K562 (cell line): ENCODE results near the gene SCG3. TPM values are rescaled to one million over a fixed set of nuclear protein-coding genes. Genes with fewer than 3 reads are reported as not detected.

Experiments
- ATAC-seq: fragments of 200-7000 bp; cut with Tn5 transposase; 3 replicates; pipeline ENCODE4 v1.9.1; 2020; ENCODE audit warnings: moderate library complexity
- BruUV-seq: library from RNA; stranded (reverse); fragments of 400-500 nt; replicated peaks from 2 replicates; lab custom pipeline; 2021; lab: Mats Ljungman, UMichigan
- CTCF ChIA-PET: fragments of 300-600 bp; formaldehyde crosslinking; extraction: SDS; loops from one replicate; lab custom pipeline; 2021; ENCODE audit warnings: low intra/inter-chr PET ratio; lab: Yijun Ruan, JAX
- POLR2A ChIA-PET: fragments of 300-600, 350-650 bp; sonication (Branson Sonifier 250); formaldehyde crosslinking; extraction: SDS; loops from one replicate; lab custom pipeline; 2021; ENCODE audit warnings: antibody characterized with exemption, inconsistent platforms; lab: Yijun Ruan, JAX
- DNase-seq, 4 experiments: peaks; one replicate each; pipeline versions ENCODE4 v3.0.0 to v3.0.0-alpha.2; 2011 to 2018; ENCODE audit warnings: low spot score in 3 of 4, mixed read lengths in 3 of 4; ENCODE audit errors: extremely low read depth in 1 of 4
- FAIRE-seq: peaks from 2 replicates; lab custom pipeline; 2011; peaks lifted over from hg19 to GRCh38; lab: Jason Lieb, UNC
- H2AFZ ChIP-seq: 2 replicates; pipeline ENCODE4 v1.6.0; 2011; ENCODE audit warnings: low read depth, low read length, control low read depth, inconsistent platforms
- H3K27ac ChIP-seq: fragments of 200-600 bp; 3 replicates; pipeline ENCODE4 v1.8.0; 2011; ENCODE audit warnings: low read depth, mild to moderate bottlenecking, control low read depth, inconsistent platforms, low read length, moderate library complexity, mixed read lengths; ENCODE audit errors: extremely low read depth
- H3K27me3 ChIP-seq, 2 experiments: fragments of 300-600 bp in 1 of 2; 2 replicates in 1 of 2; 3 replicates in 1 of 2; pipeline versions ENCODE4 v1.6.0 to v1.8.0; 2011; ENCODE audit warnings: inconsistent platforms in 2 of 2, low read length in 2 of 2, mild to moderate bottlenecking in 1 of 2, mixed read lengths in 1 of 2, moderate library complexity in 1 of 2; ENCODE audit not compliant: control insufficient read depth in 2 of 2, insufficient read depth in 2 of 2
- H3K36me3 ChIP-seq: fragments of 300-600 bp; 3 replicates; pipeline ENCODE4 v1.8.0; 2011; ENCODE audit warnings: mild to moderate bottlenecking, low read length, inconsistent platforms; ENCODE audit not compliant: control insufficient read depth, insufficient read depth
- H3K4me1 ChIP-seq, 2 experiments: fragments of 200-600 bp in 1 of 2; replicated peaks in 1 of 2; 2 replicates in 1 of 2; 3 replicates in 1 of 2; pipeline versions ENCODE4 v1.5.1 to v1.8.0; 2011; ENCODE audit warnings: inconsistent platforms in 2 of 2, low read length in 2 of 2, mild to moderate bottlenecking in 1 of 2, mixed read lengths in 1 of 2, moderate library complexity in 1 of 2; ENCODE audit not compliant: control insufficient read depth in 2 of 2, insufficient read depth in 2 of 2
- H3K4me2 ChIP-seq: 2 replicates; pipeline ENCODE4 v1.6.1; 2011; ENCODE audit warnings: low read length, control low read depth, inconsistent platforms, mixed read lengths; ENCODE audit not compliant: insufficient read depth
- H3K4me3 ChIP-seq: fragments of 200-600 bp; sonication (generic), shearing (Covaris generic); 2 replicates; pipeline ENCODE4 v1.5.1; 2016; ENCODE audit warnings: control low read depth, inconsistent platforms
- H3K79me2 ChIP-seq: fragments of 200-600 bp; 3 replicates; pipeline ENCODE4 v1.8.0; 2011; ENCODE audit warnings: low read length, inconsistent platforms; ENCODE audit not compliant: control insufficient read depth, insufficient read depth
- H3K9ac ChIP-seq, 2 experiments: 2 replicates each; pipeline versions ENCODE4 v1.6.0 to v1.6.1; 2011; ENCODE audit warnings: low read depth in 2 of 2, low read length in 2 of 2, control low read depth in 1 of 2, inconsistent platforms in 1 of 2, mild to moderate bottlenecking in 1 of 2, mixed read lengths in 1 of 2; ENCODE audit not compliant: insufficient read depth in 1 of 2
- H3K9me1 ChIP-seq: one replicate; pipeline ENCODE4 v1.6.0; 2011; ENCODE audit warnings: inconsistent platforms, mild to moderate bottlenecking, low read length, moderate library complexity; ENCODE audit not compliant: control insufficient read depth, insufficient read depth
- H3K9me3 ChIP-seq: replicated peaks from 2 replicates; pipeline ENCODE4 v1.5.1; 2011; ENCODE audit warnings: low read depth, low read length, inconsistent platforms; ENCODE audit not compliant: control insufficient read depth, insufficient read depth
- H4K20me1 ChIP-seq: replicated peaks from 2 replicates; pipeline ENCODE4 v1.6.1; 2011; ENCODE audit warnings: low read length, inconsistent platforms, mixed read lengths; ENCODE audit not compliant: control insufficient read depth, insufficient read depth
- ELF2 ChIP-seq: fragments of 250-450 bp; sonication (Bioruptor Pico); IDR thresholded peaks from 2 replicates; pipeline ENCODE4 v1.5.0; 2021; ENCODE audit warnings: mild to moderate bottlenecking
- SPI1 ChIP-seq: IDR thresholded peaks from 2 replicates; pipeline ENCODE4 v1.6.1; 2011; ENCODE audit warnings: low read depth, low read length, control low read depth, borderline replicate concordance
- U2AF2 ChIP-seq: fragments of 200-400 bp; formaldehyde crosslinking; optimal IDR thresholded peaks from 2 replicates; pipeline ENCODE3; 2017; ENCODE audit warnings: low read depth, mild to moderate bottlenecking, low read length
- WGBS: fragments of 100-300 bp; shearing (Covaris generic); methylation state at CpG from one replicate; pipeline ENCODE4 v1.1.6; 2016; ENCODE audit warnings: low coverage, mixed read lengths; ENCODE audit not compliant: insufficient coverage; ENCODE audit errors: missing lambda C conversion rate; 5-methylcytosine and 5-hydroxymethylcytosine counted together
- in situ Hi-C: fragments of 300-500 bp; cut with MboI; formaldehyde crosslinking; loops from 4 replicates; pipeline ENCODE4 v1.15.0; 2018; ENCODE audit warnings: inconsistent platforms, mixed read lengths
- intact Hi-C: fragments of 100-400 bp; cut with micrococcal nuclease; formaldehyde crosslinking; loops from 2 replicates; pipeline ENCODE4 v1.14.2; 2022
- polyA plus RNA-seq, 8 experiments: library from polyadenylated mRNA; depleted of rRNA in 4 of 8; stranded (reverse) in 5 of 8; unstranded in 3 of 8; fragments of >200 nt; fragmentation: Nextera tagmentation in 2 of 8; fragmentation: Illumina TruSeq in 1 of 8; extraction: Ambion mirVana in 2 of 8; extraction: Trizol in 1 of 8; gene quantifications; 2 replicates each; pipeline versions ENCODE4 v1.2.1 to v1.2.3, GENCODE V29; 2011 to 2014; ENCODE audit warnings: inconsistent platforms in 1 of 8, missing spikeins in 1 of 8
- total RNA-seq, 7 experiments: library from RNA; depleted of rRNA in 6 of 7; stranded (reverse); fragments of >200 nt in 6 of 7; fragmentation: Illumina TruSeq in 2 of 7; extraction: Trizol in 2 of 7; gene quantifications; 2 replicates each; pipeline versions ENCODE4 v1.2.1 to v1.2.3, GENCODE V29; 2011 to 2021; ENCODE audit warnings: low replicate concordance in 1 of 7
- TF ChIP-seq, protein P1 (sequence below): fragments of 450-650 bp; formaldehyde crosslinking; IDR thresholded peaks from 2 replicates; pipeline ENCODE4 v1.4.0; 2022; ENCODE audit warnings: missing genetic modification characterization

Gene SCG3
- total and polyA plus RNA-seq, 9 of the 15 experiments (the other 6 are each of a cell fraction or from before 2014, with no cell fraction given): 13.0 to 43.8 (median 21.0) TPM

DNA sequence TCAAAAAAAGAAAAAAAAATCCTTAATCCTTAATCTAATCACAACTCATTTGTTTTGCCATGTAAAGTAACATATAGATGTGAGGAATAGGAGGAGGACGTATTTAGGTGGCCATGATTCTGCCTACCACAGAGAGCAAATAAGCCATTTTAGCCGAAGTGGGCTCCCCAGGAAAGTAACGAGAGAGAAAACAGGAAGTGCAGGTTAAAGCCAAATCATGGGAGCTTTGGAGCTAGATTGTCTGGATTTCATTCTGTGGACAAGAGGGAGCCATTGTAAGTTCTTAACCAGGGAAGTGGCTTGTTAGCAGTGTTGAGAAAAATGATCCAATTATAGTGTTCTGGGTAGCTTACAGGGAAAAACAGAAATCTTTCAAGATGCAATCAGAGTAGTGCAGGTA, 79.5 kb downstream of the SCG3 start:
- Histone ChIP-seq H3K79me2 (no peaks in the 10 kb centered on the region), H3K9me3 (no peaks in the 10 kb centered on the region), H3K9ac (no peak overlapping the region), H3K36me3 (no peaks in the 10 kb centered on the region; the same call in 2 of the 3 replicates), H4K20me1 (no peaks in the 10 kb centered on the region), H3K9me1 (no peaks in the 10 kb centered on the region), H3K4me2 (no peak overlapping the region), H3K4me3 (no peak overlapping the region), H3K4me1 (peaks cover 4 to 11% of the 10 kb centered on the region in 2 experiments; a peak in 4 of 5 replicates), H3K27ac (no peak overlapping the region), H2AFZ (0 out of 2 replicates have a peak overlapping the region, but pooled peaks have one; percentile 14), H3K27me3 (no peaks in the 10 kb centered on the region)
- BruUV-seq: no TSS peak
- CTCF ChIA-PET: no interaction called here
- 32% methylated on average over 3 of the region's 3 CpGs for WGBS
- POLR2A ChIA-PET: interaction anchor here (0.6 to 2.0 kb wide), 4 partner anchors 15 to 948 kb away, joined by 3 to 8 read pairs (median 4); no protein-coding TSS in a partner anchor
- intact Hi-C loops: no loop called here
- ATAC-seq: no peak
- in situ Hi-C loops: no loop called here
- DNase-seq: no peak
- no peak for FAIRE-seq
- TF ChIP-seq SPI1 (peak; percentile 99), U2AF2 (no peak), ELF2 (CRISPR knock-in tag) (no peak)
- TF ChIP-seq, protein P1, sequence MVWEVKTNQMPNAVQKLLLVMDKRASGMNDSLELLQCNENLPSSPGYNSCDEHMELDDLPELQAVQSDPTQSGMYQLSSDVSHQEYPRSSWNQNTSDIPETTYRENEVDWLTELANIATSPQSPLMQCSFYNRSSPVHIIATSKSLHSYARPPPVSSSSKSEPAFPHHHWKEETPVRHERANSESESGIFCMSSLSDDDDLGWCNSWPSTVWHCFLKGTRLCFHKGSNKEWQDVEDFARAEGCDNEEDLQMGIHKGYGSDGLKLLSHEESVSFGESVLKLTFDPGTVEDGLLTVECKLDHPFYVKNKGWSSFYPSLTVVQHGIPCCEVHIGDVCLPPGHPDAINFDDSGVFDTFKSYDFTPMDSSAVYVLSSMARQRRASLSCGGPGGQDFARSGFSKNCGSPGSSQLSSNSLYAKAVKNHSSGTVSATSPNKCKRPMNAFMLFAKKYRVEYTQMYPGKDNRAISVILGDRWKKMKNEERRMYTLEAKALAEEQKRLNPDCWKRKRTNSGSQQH (CRISPR knock-in tag): no peak
